ENCODE results near the gene ARPC1B. TPM values are rescaled to one million over a fixed set of nuclear protein-coding genes. Genes with fewer than 3 reads are reported as not detected.
A peak's percentile ranks its signal among the peaks of the same experiment; 100 is the strongest.

The ARPC1B gene
- total RNA-seq, 1 experiment from 2014 or later: 987 TPM

DNA sequence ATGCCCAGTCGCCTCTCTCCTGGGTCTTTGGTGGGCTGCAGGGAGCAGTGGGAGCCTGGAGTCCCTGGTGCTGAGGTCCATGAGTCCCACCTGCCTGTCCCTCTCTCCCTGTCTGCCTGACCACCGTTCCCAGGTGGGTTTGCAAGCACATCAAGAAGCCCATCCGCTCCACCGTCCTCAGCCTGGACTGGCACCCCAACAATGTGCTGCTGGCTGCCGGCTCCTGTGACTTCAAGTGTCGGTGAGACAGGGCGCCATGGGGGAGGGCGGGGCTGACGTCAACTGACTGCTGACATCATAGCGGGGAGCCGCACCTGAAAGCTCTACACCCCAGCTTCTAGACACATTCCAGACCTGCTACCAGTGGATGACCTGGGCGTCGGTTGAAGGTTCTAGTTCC, 15.2 kb downstream of the ARPC1B start:
- no peak for DNase-seq (ENCODE audit: low spot score)

GRCh38 chr7:99390941-99391602, 16.5 kb downstream of the ARPC1B start:
- no peak for DNase-seq (ENCODE audit: low spot score)

- no peak for DNase-seq (ENCODE audit: low spot score)
Observed at GRCh38 chr7:99392046-99392445, 17.5 kb downstream of the ARPC1B start.

DNA sequence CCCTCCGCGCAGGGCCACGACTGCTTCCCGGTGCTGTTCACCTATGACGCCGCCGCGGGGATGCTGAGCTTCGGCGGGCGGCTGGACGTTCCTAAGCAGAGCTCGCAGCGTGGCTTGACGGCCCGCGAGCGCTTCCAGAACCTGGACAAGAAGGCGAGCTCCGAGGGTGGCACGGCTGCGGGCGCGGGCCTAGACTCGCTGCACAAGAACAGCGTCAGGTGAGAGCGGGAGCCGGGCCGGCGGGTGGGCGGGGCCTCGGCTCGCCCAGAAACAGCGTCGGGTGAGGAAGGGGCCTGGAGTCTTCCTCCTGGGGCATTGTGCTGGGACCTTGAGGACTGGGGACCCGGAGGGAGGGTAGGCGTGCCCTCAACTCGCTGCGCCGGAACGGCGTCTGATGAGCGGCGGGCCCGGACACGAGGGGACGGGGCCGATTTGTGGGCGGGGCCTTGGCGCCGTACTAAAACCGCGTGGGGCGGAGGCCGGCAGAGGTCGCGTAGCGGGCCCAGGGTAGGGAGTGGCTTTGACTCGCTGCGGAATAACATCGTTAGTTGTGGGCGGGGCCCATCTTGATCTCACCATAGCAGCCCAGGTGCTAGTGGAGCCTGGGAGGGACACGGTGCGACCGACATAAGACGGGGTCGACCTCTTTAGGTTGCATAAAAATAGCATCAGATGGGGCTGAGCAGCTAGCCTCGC, 18.3 kb downstream of the ARPC1B start:
- DNase-seq (ENCODE audit: low spot score): peak; percentile 95

DNA sequence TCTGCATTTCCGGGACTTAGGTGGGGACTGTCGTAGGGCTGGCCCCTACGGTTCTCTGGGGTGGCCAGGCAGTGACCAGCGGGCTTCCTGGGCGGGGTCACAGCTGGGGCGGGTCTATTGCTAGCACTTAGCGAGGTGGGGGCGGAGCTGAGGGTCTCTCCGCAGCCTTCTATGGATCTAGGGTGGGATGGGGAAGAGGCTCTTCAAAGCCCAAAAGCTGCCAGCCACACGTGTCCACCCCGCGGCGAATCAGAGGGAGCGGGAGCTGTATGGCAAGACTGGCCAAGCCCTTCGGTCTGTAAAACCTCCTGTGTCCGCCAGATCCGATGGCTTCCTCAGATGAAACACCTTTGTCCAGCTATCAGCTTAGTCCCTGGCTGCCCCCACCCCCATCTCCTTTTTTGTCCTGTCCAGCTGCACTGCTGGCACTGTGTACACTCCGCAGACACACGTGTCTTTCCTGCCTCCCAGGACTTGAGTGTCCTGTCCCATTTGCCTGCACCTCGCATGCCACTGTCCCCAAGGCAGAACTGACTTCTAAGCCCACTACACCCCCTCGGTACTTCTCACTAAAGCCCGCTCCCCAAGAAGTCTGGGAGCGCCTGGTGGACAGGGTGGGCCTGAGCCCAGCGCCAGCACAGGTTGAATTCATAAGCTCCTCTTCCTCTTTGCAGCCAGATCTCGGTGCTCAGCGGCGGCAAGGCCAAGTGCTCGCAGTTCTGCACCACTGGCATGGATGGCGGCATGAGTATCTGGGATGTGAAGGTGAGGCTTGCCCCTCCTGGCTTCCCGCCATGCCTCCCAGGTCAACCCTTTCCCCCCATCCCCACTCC, 19.0 kb downstream of the ARPC1B start:
- DNase-seq (ENCODE audit: low spot score): no peak

DNA sequence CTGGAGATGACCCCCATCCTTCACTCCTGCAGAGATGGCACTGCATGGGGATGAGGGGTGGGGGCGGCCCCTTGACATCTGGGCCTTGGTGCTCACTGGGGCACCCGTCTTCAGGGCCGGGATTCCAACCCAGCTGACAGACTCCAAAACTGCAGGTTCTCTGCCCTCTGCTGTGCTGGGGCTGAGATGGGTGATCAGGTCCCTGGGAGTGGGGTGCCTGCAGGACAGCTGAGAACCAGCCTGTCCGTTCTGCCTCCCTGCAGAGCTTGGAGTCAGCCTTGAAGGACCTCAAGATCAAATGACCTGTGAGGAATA, 19.6 kb downstream of the ARPC1B start:
- no peak for DNase-seq (ENCODE audit: low spot score)

- no peak for DNase-seq (ENCODE audit: low spot score)
Observed at GRCh38 chr7:99395616-99396327, 21.2 kb downstream of the ARPC1B start.

- no peak for DNase-seq (ENCODE audit: low spot score)
Observed at GRCh38 chr7:99396418-99397296, 22.1 kb downstream of the ARPC1B start.

DNA sequence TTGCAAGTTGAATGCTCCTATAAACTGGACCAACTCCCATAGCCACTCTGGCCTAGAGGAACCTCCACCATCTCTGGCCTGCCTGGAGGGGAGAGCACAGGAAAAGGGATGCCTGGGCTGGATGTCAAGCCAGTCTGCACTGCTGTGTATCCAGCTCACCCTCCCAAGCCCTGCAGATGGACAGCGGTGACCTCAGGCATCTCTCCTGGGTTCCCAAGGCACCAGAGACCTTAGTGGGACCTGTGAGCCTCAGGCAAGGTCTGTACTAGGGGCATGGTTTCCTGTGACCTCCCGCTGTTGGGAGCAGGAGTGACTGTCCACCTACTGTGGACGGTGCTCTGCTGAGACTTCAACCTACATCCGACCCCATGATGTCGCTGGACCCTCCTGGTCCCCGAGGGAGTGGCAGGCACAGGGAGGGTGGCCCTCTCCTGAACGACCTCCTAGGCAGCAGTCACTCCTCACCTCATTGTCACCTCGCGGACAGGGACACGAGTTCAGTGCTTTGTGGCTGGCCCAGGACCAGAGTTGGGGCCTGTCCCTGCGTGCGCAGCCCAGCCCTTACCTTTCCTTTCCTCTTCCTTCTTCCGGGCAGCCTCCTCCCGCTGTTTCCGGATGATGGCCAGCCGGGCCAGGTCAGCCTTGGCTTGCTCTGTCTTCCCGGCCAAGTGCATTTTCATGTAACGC, 22.9 kb downstream of the ARPC1B start:
- DNase-seq (ENCODE audit: low spot score): no peak

GRCh38 chr7:99398891-99399445, 24.4 kb downstream of the ARPC1B start:
- DNase-seq (ENCODE audit: low spot score): no peak

GRCh38 chr7:99399597-99399996, 25.1 kb downstream of the ARPC1B start:
- DNase-seq (ENCODE audit: low spot score): no peak

GRCh38 chr7:99402854-99403253, 28.3 kb downstream of the ARPC1B start:
- no peak for DNase-seq (ENCODE audit: low spot score)

DNA sequence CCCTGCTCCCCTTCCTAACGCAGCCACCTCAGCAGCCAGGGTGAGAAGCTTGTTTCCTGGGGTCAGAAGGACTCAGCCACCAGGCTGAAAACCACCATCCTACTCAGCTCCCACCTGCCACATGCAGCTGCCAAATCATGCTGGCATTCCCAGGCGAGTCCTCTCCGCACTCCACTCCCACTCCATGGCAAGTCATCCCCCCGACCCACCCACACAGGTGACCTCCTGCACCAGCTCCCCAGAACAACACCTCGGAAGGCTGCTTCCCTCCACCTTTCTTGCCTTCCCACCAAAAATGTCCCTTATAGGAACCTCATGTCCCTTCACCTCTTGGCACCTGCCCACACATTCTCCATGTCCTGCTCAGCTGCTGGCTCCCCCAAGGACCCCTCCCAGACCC, 29.2 kb downstream of the ARPC1B start:
- no peak for DNase-seq (ENCODE audit: low spot score)

DNA sequence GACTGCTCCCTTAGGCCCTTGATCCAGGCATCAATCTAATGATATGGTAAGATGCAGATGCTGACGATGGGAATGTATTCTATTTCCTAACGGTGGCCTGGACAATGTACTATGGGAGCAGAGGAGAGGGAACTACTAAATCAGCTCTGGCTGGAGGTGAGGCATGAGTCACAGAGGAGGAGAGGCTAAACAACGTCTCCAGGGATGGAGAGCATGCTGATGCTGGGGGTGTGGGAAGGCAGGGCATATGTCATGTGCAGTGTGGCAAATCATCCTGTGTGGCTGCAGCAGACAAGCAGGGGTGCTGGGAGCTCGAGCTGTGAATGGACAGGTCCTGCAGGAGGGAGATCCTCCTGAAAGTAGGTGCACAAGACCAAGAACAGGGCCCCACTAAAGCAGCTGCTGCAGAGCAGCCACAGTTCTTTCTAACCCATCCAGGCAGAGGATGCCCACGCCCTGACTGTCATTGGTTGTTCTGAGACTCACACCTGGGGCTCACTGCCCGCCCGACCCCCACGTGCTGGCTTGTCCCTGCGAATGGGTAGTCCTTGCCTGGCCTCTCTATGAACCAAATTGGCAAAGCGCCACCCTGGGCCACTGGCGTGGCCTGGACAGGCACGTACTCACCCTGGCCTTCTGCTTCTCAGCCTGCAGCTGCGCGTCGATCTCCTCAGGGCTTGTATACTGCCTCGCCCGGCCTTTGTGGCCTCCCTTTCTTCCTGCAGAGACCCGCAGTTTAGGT, 29.9 kb downstream of the ARPC1B start:
- no peak for DNase-seq (ENCODE audit: low spot score)

- no peak for DNase-seq (ENCODE audit: low spot score)
Observed at GRCh38 chr7:99404977-99405320, 30.4 kb downstream of the ARPC1B start.

DNA sequence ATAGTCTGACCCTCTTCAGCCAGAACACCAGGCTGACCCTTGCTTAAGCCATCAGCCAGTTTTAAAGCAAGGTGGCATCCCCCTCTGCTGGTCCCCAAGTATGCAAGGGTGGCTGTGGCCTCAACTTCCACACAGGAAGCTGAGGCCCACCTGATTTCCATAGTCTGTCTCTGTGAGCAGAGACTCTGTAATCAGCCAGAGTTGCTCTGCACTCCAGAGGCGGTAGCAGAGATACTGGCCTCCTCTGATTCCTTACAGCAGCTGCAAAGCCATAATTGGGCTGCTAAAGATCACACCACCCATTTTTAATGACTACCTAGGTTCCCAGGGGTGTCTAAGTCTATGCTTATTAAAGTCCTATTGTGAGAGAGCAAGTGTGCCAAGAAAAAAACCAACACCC, 32.0 kb downstream of the ARPC1B start:
- no peak for DNase-seq (ENCODE audit: low spot score)

- DNase-seq (ENCODE audit: low spot score): peak; percentile 76
Observed at GRCh38 chr7:99407872-99408378, 33.4 kb downstream of the ARPC1B start.

DNA sequence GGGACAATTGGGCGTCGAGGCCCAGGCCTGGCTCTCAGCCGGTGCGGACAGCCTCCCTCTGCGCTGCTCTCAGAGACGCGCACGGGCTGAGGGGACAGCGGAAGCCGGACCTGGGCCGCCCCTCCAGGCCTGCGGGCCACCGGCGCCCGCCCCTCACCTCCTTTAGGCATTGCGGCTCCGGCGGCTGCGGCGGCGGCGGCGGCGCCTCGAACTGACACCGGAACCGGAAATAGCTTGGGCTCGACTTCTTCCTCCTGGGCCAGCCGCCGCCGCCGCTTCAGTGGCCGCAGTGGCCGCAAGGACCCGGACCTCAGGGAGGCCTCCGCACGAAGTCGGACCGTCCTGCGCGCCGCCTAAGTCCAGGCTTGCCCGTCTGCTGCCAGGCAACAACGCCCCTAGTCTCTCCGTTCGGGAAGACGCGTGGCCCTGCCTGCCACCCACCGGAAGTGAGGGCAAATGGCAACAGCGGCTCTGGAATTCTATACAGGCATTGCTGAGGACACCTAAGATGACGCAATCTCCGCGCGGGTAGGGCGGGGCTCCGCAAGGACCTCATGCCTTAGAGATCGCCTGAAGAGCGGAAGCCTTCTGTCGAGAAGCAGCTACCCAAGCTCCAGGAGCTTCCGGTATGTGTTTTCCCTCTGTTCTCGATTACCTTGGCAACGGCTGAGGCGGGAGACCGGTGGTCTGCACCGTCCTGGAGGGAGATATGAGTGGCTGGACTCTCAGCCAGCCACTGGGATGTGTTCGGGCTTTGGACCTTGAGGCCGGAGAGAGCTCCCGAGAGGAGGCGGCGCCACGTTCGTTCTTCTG, 34.1 kb downstream of the ARPC1B start, which contains the start of the genes BUD31 and PDAP1:
Gene BUD31, plus strand, starts transcription at position 591 of the 813 bp plus-strand sequence. CDS start 2,124 bp downstream, outside the sequence.
Gene PDAP1, minus strand, starts transcription at position 219 of the 813 bp plus-strand sequence. Its CDS starts 49 bp downstream, at position 170.
- peak; percentile 95 for DNase-seq (ENCODE audit: low spot score)
